ENCODE measurements around the gene NDUFS7.

Gene NDUFS7

DNA sequence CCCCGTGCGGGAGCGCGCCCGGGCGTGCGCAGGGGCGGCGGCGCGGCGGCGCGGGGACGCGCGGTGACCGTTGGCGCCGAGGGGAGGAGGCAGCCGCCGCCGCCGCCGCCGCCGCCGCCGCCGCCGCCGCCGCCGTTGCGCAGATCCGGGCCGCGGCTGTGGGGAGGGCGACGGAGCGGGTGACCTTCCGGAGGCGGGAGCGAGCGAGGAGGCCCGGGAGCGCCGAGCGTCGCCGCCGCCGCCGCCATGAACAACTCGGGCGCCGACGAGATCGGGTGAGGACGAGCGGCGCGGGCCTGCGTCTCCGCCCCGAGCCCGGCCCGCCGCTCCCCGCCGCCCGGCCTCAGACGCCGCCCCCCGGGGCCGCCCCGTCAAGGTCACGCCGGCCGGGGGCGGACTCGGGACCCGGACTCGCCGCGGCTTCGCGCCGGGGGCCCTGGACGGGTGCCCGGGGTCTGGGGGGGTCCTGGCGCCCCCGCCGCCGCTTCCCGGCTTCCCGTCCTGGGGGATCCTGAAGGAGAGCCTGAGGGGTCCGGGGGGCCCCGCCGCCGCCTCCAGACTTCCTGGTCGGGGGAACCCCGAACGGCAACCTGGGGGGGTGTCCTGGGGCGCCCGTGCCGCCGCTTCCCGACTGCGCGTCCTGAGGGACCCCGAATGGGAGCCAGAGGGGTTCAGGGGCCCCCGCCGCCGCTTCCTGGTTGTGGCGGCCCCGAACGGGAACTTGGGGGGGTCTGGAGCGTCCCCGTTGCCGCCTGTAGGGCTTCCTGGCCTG lies 24.0 kb downstream of the NDUFS7 start, which contains the start of gene DAZAP1:
Gene DAZAP1, plus strand, starts transcription at position 59 of the 772 bp plus-strand sequence. Its CDS starts 188 bp downstream, at position 247.
- H3K4me3 ChIP-seq (ENCODE audit: control insufficient read depth, low read depth, low read length) = peak within 1 kb of the TSS; percentile 90
- TF ChIP-seq, protein P1, sequence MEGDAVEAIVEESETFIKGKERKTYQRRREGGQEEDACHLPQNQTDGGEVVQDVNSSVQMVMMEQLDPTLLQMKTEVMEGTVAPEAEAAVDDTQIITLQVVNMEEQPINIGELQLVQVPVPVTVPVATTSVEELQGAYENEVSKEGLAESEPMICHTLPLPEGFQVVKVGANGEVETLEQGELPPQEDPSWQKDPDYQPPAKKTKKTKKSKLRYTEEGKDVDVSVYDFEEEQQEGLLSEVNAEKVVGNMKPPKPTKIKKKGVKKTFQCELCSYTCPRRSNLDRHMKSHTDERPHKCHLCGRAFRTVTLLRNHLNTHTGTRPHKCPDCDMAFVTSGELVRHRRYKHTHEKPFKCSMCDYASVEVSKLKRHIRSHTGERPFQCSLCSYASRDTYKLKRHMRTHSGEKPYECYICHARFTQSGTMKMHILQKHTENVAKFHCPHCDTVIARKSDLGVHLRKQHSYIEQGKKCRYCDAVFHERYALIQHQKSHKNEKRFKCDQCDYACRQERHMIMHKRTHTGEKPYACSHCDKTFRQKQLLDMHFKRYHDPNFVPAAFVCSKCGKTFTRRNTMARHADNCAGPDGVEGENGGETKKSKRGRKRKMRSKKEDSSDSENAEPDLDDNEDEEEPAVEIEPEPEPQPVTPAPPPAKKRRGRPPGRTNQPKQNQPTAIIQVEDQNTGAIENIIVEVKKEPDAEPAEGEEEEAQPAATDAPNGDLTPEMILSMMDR (IDR thresholded peaks at IDR 0.05; ENCODE audit: control insufficient read depth, insufficient read depth, low read depth, low read length, missing control alignments) = no peak
- DNase-seq (ENCODE audit: low read depth) = no peak

DNA sequence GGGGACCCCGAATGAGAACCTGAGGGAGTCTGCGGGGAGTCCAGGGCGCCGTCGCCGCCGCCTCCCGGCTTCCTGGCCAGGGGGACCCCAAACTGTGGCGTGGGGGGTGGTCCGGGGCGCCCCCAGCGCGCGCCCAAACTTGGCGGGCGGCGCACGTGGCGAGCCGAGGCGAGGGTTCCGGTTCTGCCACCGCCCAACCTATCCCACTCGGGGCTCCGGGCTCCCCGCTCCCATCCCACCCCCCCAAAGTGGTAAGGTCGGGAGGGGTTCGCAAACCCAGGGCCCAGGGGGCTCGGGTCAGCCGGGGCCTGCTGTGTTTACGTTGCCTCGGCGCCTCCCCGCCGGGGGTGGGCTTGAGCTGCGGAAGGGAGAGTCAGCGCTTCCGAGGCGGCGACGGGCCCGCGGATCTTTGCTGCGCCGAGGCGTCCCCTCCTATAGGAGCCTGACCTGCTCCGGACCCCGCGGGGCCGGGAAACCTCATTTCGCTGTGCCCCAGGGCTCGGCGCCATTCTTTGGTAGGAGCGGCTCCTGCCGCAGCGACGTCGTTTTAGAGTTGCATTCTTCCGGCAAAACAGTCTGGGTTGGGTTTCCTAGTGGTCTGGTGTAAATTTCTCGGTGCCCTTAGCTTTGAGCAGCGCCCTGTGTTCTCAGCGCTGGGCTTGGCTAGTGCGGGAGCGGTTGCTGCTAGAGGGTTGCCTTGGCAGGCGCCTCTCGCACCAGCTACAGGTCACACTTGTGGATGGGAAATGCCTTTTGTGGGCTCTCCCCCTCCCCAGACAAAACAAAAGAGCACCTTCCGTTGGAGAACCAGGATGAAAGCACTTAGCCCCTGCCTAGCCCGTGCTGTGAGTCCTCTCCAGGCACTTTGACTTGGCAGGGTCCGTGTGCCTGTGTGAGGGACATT lies 24.8 kb downstream of the NDUFS7 start:
- peak overlapping the region; percentile 90 for H3K4me3 ChIP-seq (ENCODE audit: control insufficient read depth, low read depth, low read length)
- TF ChIP-seq, protein P1 (IDR thresholded peaks at IDR 0.05; ENCODE audit: control insufficient read depth, insufficient read depth, low read depth, low read length, missing control alignments) = no peak
- DNase-seq (ENCODE audit: low read depth) = no peak

DNA sequence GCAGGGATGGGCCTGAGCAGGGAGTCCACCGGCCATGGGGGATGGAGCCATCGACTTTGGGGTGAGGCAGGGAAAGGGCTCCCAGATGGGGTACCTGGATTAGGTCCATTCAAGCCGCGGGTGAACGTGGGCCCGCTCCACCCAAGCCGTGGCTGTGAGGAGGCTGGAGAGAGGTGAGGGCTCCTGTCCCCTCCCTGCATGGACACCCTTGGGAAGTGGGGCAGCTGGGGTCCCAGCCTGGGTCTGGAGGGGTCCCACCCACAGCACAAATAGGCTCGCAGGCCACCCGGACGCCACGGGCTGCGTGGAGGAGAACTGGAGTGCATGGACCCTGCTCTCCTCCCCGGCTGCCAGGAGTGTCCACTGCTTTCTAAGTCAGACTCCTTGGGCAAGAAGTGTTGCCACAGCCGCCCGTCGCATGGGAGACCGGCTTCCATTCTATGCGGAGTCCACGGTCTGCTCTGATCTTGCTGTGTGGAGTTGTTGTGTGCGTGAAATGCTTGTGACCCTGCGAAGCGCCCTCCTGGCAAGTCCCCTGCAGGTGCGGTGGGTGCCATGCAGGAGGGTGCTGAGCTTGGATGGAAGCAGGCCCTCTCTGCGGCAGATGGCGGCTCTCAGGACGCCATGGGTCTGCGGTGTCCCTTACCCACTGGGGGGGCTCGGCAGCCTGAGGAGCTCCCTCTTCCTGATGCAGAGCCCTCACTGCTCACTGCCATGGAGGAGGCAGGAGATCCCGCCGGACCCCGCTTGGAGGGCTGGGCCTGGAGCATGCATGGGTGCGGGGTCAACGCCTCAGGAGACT lies 25.7 kb downstream of the NDUFS7 start:
- TF ChIP-seq, protein P1 (IDR thresholded peaks at IDR 0.05; ENCODE audit: control insufficient read depth, insufficient read depth, low read depth, low read length, missing control alignments) = no peak
- peak overlapping the region; percentile 90 for H3K4me3 ChIP-seq (ENCODE audit: control insufficient read depth, low read depth, low read length)
- no peak for DNase-seq (ENCODE audit: low read depth)

DNA sequence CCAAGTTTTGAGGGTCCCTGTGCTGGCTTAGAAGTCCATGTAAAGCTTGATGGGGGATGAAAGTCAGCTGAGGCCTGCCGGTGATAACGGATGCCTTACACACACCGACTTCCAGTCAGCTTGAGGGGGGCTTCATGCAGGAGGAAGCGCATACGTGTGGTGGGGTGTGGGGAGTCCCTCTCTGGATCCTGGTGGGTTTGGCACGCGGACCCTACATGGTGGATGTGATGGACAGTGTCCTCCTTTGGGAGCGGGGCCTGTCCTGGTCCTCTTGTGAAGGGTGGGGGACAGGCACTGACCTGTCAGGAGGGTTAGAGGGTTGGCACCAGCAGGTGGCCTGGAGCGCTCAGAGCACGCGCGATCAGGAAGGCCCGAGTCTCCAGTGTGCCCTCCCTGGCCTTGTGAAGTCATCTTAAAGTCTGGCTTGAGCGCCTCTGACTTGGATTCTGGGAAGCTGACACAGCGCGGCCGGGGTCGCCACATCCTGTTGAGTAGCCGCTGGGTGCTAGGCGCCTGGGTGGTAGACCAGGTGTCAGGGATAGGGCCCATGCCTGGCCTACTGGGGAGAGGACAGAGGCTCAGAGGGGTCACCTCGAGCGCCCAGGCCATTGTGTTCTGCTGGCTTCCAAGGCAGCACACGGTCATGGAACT lies 26.6 kb downstream of the NDUFS7 start:
- H3K4me3 ChIP-seq (ENCODE audit: control insufficient read depth, low read depth, low read length) = no peak overlapping the region
- TF ChIP-seq, protein P1 (IDR thresholded peaks at IDR 0.05; ENCODE audit: control insufficient read depth, insufficient read depth, low read depth, low read length, missing control alignments) = no peak
- DNase-seq (ENCODE audit: low read depth) = no peak

DNA sequence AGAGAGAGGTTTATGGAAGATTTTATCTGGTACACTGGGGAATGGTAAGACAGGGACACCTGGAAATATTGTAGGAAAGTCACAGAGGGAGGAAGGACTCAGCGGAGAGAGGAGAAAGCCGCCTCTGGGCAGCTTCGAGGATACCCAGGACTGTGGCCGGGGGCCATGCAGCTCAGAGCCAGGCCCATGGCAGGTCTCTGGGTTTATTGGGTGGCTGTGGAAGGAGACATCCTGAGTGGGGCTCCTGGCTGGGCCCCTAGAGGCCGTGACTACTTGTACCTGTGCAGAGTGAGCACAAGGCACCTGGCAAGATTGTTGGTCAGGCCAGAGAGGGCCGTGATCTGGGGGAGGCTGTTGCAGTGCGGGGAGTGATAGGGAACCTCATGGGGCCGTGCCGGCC lies 27.1 kb downstream of the NDUFS7 start:
- H3K4me3 ChIP-seq (ENCODE audit: control insufficient read depth, low read depth, low read length) = no peak overlapping the region

More for the DNA sequence above, 27.1 kb downstream of the NDUFS7 start:
- DNase-seq (ENCODE audit: low read depth) = no peak
- TF ChIP-seq, protein P1 (IDR thresholded peaks at IDR 0.05; ENCODE audit: control insufficient read depth, insufficient read depth, low read depth, low read length, missing control alignments) = no peak

Measured in AG09309 (cell line).